GM19351 (cell line): ENCODE data around the gene RNF169.
"Not testable (repeated sequence)": the region's sequence is repeated elsewhere in the genome, so short reads cannot be mapped to it uniquely, and the experiment has no call there.

Experiments used
- ATAC-seq: cut with Tn5 transposase; IDR thresholded peaks from one replicate; pipeline ENCODE4 v1.9.1; 2021; ENCODE audit warnings: mild to moderate bottlenecking, moderate library complexity; ENCODE audit not compliant: unreplicated experiment

RNF169 gene

DNA sequence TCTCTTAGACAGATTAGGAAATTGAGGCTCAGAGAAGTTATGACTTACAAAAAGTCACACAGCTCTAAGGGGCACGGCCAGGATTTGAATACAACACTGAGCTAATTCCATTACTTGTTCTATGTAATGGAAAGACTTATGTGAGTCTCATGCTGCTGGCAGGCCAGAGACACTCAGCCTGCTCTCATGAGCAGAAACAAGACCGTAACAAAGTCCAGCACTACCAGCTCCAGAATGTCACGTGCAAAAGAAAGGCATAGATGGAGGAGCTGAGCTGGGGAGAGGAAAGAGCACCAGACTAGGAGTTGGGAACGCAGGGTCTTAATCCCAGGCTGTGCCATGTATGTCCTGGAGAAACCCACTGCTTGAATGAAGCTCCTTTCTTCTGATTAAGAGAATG lies 19.3 kb upstream of the RNF169 start:
- no peak for ATAC-seq

DNA sequence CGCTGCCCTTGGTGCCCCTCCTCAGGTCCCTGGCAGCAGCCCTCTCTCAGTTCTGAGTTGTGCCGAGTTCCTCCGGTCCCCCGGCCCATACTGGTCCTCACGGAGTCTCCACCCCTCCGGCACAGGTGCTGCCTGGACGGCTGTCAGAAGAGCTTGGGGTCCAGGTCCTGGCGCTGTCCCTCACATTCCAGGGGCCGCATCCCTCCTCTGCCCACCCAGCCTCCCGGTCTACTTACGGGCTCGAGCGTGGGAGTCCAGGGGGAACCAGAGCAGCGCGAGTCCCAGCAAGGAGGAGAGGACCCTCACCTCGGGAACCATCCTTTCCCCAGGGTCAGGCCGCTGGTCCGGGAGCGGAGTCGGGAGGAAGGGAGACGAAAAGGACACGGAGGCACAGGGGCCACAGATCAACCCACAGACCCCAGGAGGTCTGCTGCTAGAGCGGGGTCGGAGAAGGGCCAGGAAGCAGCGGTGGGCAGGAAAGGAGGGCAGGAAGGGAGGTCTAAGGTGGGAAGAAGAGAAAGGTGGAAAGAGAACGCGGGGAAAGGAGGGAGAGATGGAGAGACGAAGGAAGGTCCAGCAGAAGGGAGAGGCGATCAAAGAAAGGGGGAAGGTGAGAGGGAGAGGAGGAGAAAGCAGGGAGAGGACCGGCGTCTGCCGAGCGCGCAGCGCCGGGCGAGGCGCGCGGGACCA lies 17.9 kb upstream of the RNF169 start:
- no peak for ATAC-seq

DNA sequence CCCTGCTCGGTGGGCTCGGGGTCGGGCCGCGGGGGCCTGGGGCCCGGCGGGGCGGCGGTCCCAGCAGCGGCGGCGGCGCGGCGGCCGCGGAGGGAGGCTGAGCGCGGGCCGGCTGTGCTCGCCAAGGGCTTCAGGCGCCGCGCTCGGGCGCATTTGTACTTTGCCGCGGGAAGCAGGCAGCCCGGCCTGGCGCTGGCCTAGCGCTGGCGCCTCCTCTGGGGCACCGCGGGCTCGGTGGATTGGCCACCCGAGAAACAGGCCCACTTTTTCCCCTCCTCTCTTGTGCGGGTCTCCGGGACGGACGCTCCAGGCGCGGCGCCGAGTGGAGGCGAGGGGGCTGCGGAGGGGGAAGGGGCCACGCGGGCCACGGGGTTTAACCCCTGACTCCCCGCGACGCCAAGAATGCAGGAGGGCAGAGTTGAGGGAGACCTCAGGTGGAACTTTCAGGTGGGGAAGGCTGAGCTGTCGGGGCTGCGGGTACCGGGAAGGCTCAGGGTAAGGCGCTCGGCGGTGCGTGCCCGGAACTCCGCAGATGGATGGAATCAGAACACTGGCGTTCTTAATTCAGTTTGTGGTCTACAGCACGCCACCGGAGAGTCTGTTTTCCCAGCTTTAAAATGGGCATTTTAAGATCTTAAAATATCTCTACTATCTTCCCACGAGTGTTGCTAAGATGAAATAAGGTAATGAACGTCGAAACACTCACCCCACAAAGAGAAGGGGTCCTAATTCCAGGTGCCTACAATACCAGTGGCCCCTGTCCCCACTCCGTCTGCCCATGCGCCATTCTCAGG lies 17.2 kb upstream of the RNF169 start, which contains the start of gene CHRDL2:
Gene CHRDL2, minus strand, starts transcription at position 126 of the 794 bp plus-strand sequence. CDS start 538 bp downstream, outside the sequence.
- no peak for ATAC-seq

DNA sequence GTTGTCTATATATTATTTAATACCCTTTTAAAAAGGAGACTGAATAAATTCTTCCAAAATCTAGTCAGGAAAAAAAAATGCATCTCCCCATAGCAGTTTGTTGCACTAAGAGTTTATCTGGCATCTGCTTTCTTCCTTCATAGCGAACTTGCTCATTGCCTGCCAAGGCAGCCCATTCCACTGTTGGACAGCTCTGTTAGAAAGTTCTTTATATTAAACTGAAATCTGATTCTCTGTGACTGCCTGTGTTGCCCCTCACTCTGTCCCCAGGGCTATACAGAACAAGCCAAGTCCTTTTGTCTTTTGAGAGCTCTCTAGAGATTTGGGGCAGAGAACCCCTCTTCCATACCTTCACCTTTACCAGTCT lies 14.1 kb upstream of the RNF169 start:
- ATAC-seq, result no peak

DNA sequence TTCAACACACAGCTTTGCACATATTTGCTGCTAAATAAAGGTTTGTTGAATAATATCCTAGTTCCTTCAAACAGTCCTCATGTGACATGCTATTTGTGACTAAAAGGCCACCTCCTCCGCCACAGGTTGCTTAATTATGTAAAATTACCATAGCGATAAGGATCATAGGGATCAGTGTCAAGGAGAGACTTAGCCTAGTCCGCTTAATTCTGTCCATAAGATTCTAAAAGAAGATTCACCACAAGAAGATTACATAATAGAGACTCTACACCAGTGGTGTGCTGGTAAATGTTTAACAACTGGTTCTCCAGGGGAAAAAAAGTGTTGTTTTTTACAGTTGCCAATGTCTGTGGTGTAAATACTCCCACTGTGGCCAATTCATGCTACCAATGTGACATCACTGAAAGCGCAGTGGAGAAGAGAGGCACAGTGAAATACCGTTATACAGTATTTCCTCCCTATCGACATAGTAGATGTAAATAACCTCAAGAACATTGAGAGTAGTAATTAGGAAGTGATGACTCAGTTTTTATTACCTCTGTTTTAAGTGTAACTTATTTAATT lies 13.2 kb upstream of the RNF169 start:
- no peak for ATAC-seq

DNA sequence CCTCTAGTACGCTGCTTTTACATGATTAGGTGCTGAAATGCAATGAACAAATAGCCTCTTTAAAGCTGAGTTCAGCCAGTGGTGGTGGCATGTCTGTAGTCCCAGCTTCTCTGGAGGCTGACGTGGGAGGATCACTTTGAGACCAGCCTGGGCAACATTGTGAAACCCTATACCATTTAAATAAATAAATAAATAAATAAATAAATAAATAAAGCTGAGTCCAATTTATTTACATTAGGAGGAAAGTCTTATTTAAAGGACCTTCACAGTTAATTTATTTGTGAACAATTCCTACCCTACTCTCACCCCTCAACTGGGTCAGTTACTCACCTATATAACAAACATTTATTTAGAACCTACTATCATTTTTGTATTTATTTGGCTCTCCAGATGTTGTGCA lies 12.6 kb upstream of the RNF169 start:
- ATAC-seq, result no peak

DNA sequence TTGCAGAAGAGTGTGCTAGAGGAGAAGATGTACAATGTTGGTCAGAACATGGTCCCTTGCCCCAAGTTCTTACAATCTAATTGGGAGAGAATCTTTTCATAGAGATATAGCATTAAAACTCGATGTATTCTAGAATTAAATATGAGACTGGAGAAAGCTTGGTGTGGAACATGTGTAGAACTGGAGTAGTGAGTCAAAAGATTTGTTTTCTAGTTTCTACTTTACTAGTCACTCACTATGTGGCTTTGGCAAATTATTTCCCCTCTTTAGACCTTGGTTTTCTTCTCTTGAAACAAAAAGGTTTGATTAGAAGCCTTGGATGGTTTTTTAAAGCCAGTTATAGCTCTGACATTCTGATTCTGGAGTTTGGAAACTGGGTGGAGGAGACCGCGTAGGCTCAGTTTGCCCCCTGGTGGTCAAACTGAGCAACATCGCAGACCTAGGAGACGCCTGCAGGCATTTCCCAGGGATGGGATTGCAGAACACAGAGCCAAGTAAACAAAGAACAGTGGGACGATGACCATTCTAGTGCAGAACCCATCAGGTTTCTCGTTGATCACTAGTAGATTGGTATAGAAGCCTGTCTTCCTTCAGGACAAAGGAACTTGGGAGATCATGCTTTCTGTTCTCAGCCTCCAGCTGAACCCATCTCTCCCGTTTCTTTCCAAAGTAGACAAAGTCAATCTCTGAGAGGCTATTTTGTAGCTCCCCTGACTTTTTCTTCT lies 8.9 kb upstream of the RNF169 start:
- ATAC-seq, result peak; percentile 43

DNA sequence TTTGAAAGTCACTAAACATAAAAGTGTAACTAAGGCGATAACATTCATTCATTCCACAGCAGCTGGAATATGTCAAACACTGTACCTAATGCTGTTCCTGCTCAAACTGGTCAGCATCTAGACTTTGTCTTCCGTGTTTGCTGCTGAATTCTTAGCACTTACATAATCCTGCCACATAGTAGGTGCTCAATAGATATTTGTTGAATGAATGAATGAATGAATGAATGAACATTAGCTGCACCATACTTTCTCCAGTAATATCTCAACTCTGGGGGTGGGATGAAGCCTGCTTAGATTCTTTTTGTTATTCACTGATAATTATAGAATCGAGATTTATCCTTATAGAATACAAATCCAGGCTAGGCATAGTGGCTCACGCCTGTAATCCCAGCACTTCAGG lies 6.6 kb upstream of the RNF169 start:
- ATAC-seq, result no peak

DNA sequence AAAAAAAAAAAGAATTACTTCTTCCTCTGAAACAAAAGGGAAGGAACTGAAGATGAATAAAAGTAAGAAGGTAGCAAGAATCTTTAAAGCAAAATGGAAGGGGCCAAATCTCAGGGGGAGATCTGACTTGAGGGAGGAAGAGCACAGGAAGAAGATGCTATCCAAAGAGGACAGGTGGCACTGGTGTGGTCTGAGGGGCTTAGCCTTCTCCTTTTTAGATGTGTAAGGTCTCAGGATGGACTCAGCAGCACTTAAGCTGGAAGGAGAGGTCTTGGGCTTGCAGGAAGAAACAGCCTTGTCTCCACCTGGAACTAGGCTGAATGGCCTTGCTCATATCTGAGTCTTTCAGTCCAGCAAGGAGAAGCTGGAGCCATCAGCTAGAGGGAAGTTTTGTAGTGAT lies 5.0 kb upstream of the RNF169 start:
- ATAC-seq, result no peak

DNA sequence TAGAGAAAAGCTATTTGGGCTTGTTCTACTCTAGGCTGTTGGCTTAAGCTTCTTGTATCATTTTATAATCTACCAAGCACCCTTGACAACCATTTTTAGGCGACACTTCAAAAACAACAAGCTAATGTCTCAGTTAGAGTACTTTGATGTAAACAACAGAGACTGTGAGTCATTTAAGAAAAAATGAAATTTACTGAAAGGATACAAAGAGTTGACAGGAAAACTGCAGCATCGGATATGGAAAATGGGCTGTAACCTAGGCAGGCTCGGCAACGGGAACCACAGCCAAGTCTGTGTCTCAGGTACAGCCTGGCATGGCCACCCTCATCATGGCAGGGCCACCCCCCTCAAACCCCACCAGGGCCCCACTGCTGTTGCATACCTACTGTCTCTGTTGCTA lies 4.4 kb upstream of the RNF169 start:
- ATAC-seq, result no peak

DNA sequence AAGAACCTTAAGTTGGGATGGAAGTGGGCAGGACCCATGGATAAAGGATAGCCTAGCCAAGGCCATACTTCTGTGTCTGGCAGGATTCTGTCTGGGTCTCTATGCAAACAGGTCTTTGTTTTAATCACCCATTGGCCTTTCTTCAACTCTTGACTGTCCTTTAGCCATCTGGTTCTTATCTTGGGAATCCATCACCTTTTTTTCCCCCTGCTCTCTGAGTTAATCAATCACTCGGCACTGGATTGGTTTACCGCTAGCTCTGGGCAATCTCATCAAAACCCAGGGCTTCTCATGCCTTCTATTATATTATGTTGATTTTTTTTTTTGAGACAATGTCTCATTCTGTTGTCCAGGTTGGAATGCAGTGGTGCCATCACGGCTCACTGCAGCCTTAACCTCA lies 1.8 kb upstream of the RNF169 start:
- ATAC-seq, result no peak

DNA sequence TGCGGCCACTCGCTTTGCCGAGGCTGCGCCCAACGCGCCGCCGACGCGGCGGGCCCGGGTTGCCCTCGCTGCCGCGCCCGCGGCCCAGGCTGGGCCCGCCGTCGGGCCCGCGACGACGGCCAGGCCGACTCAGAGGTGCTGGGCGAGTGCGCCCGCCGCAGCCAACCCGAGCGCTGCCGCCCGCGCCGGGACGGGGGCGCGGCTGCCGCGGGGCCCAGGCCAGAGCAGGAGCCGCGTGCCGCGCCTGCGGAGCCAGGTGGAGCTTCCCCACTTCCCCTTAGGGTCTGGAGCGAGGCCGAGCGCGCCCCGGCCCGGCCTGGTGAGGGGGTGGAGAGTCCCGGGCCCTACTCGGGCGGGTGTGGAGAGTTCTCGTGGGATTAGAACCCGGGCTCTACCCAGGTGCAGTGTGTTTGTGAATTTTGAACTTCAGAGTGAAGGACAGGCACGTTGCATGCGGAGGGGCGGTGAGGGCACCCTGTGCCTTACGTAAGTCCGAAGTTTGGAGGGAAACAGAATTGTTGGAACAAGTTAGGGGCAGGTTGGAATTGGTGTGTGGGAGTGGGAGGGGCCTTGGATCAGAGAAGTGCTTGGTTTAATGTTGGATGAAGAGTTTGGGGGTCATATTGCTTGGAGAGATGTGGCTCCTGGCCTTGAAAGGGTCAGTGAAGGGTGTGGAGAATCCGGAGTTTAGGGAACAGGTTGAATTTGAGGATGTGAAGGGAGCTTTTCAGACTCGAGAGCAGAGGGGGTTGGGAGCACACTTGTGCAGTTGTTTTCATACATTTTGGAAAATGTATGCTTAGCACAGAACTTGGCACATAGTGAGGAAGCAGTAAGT lies 697 bp downstream of the RNF169 start:
- ATAC-seq, result peak; percentile 44

DNA sequence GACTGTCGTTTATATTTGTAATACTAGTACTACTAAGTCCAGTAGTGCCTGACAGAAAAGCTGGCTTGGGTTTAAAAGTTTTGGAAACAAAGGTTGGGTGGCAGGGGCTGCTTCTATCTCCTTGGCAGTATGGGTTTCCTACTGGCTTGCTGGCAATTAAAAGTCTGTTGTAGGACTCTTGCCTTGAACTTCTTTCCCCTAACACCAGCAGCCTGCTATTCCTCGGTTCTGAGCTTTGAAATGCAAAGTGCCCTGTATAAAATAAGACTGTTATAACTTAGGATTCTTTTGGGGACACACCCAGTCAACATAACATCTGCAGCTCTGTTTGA lies 1.3 kb downstream of the RNF169 start:
- ATAC-seq, result no peak

DNA sequence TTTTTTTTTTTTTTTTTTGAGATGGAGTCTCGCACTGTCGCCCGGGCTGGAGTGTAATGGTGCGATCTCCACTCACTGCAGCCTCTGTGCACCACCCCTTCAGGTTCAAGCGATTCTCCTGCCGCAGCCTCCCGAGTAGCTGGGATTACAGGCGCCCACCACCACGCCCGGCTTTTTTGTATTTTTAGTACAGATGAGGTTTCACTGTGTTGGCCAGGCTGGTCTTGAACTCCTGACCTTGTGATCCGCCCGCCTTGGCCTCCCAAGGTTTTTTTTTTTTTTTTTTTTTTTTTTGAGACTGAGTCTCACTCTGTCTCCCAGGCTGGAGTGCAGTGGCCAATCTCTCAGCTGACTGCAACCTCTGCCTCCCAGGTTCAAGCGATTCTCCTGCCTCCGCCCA lies 1.9 kb downstream of the RNF169 start:
- not testable (repeated sequence) for ATAC-seq

DNA sequence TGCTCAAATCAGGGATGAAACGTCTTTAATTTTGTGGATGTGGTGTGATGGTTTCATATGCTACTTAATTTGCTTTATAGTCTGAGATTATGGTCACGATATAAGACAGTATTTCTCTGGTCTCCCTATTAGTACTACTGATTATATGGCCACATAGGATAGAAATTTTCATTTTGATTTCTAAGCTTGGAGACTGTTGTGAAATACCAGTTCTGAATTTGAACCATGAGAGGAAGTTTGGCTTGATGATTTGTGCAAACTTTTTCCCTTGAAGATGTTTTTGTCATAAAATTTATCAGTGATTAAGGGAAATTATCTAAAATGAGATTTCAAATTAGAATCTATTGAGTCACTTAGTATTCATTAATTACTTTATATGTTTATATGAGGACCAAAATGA lies 2.7 kb downstream of the RNF169 start:
- no peak for ATAC-seq

DNA sequence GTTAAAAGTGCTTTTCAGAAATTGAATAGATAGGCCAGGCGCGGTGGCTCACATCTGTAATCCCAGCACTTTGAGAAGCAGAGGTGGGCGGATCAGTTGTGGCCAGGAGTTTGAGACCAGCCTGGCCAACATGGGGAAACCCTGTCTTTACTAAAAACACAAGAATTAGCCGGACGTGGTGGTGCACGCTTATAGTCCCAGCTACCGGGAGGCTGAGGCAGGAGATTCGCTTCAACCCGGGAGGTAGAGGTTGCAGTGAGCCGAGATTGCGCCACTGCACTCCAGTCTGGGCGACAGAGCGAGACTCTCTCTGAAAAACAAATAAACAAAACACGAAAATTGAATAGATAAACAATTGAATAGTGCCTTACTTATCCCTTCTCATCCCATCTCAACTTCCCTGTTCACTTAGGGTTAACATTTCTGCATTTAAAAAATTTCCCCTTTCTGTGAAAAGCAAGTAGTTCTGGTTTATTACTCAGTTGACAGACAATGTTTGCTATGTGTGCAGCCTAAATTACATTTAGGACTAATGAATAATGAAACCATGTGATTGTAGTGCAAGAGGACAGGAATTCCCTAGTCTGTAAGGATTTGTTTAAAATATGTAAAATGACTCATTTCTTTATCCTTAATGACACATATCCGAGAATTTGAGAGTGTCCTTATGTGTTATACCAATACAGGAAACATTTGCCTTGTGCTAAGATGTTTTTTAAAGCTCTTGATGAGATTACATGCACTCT lies 6.0 kb downstream of the RNF169 start:
- ATAC-seq, result no peak

DNA sequence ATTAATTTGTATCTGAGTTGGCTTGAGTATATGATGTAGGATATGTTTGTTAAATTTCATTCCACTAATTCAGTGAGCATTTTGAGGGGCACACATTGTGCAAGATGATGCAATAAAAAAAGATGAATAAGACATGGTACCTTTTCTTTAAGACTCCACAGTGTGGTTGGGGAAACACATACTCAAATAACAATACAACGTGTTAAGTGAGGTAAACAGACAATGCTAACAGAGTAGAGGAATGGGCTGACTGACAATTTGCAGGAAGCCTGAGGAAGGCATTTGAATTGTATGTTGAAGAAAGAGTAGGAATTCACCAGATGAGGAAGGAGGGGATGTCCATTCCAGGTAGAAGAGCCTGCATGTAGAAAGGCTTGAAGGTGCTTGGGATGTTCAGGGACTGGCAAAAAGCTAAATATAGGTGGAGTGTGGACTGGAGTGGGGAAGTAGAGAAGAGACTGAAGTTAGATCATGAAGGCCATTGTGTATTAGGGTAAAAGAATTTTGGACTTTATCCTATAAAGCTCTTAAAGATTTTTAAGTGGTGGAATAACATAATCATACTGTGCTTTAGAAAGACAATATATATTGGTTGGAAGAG lies 6.8 kb downstream of the RNF169 start:
- ATAC-seq, result no peak

DNA sequence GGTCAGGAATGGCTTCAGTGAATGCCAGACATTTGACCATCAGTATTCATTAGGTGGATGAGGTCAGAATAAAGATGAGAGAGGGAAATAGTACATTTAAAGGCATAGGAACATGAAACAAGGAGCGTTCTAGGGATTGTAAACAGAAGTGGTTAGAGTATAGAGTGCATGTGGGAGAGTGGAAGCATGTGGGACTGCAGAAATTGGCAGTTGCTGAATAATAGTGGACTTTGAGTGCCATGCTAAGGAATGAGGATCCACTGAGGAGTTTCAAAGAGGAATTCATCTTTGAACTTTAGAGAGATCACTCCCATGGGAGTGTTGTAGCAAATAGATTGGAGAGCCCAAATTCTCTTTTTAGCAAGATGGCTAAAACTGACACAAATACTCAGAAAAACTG lies 7.9 kb downstream of the RNF169 start:
- no peak for ATAC-seq

DNA sequence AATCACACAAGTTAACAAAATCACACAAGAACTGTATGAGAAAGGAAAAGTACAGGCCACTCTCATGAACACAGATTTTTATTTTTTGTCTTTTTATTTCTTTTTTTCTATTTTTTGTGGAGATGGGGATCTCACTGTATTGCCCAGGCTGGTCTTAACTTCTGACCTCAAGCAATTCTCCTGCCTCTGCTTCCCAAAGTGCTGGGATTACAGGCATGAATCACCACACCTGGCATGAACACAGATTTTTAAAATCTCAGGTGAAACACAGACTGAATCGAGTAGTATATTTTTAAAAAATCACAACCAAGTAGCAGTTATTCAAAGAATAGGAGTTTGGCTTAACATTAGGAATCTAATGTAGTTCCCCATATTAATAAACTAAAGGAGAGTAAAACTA lies 18.3 kb downstream of the RNF169 start:
- ATAC-seq, result no peak

DNA sequence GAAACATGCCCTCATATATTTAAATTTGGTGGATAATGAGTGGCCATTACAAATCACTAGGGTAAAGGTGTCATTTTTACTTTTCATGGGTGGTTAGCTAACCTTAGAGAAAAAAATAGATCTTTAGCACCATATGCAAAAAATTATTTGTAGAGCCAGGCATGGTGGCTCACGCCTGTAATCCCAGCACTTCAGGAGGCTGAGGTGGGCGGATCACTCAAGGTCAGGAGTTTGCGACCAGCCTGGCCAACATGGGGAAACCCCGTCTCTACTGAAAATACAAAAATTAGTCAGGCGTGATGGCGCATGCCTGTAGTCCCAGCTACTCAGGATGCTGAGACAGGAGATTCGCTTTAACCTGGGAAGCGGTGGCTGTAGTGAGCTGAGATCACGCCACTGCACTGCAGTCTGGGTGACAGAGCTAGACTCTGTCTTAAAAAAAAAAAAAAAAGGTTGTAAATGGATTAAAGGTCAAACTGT lies 19.6 kb downstream of the RNF169 start:
- ATAC-seq, result peak; percentile 53
